Upper lobe of right lung (tissue), 1 donor: ENCODE results near the gene DOP1A. TPM values are rescaled to one million over a fixed set of nuclear protein-coding genes. Genes with fewer than 3 reads are reported as not detected.

Experiments used
- ATAC-seq: fragments of 200-7000 bp; cut with Tn5 transposase; one replicate; pipeline ENCODE4 v1.9.1; 2020; ENCODE audit warnings: mild to moderate bottlenecking, moderate library complexity
- DNase-seq: peaks from one replicate; pipeline ENCODE4 v3.0.0-alpha.2; 2020
- H3K27ac ChIP-seq: fragments of 200-600 bp; one replicate; pipeline ENCODE4 v1.8.0; 2022
- H3K27me3 ChIP-seq: fragments of 200-600 bp; one replicate; pipeline ENCODE4 v1.8.0; 2022; ENCODE audit warnings: mild to moderate bottlenecking
- H3K36me3 ChIP-seq: fragments of 200-600 bp; one replicate; pipeline ENCODE4 v1.8.0; 2022
- H3K4me1 ChIP-seq: fragments of 200-600 bp; one replicate; pipeline ENCODE4 v1.8.0; 2022
- H3K4me3 ChIP-seq: fragments of 200-600 bp; one replicate; pipeline ENCODE4 v1.8.0; 2022; ENCODE audit warnings: mild to moderate bottlenecking
- H3K9me3 ChIP-seq: fragments of 200-600 bp; one replicate; pipeline ENCODE4 v1.8.0; 2022
- intact Hi-C: fragments of 100-400 bp; cut with DNase I; formaldehyde crosslinking; loops from one replicate; pipeline ENCODE4 v1.11.0; 2022
- total RNA-seq: library from RNA; stranded (reverse); fragmentation: NEBNext Ultra II Directional; extraction: Animal tissue kit (Norgen Biotek cat#: 25700); gene quantifications from one replicate; pipeline ENCODE4 v1.2.1, GENCODE V29; 2021
- TF ChIP-seq, protein P1 (sequence below): fragments of 200-600 bp; IDR thresholded peaks from one replicate; pipeline ENCODE4 v1.8.0; 2022; ENCODE audit warnings: antibody characterized with exemption
- donor health status: DM: no; HTN: yes; CAD: no; lungs with severe emphysema.

DOP1A gene
- total RNA-seq, 1 donor from 2014 or later, result 26.4 TPM

DNA sequence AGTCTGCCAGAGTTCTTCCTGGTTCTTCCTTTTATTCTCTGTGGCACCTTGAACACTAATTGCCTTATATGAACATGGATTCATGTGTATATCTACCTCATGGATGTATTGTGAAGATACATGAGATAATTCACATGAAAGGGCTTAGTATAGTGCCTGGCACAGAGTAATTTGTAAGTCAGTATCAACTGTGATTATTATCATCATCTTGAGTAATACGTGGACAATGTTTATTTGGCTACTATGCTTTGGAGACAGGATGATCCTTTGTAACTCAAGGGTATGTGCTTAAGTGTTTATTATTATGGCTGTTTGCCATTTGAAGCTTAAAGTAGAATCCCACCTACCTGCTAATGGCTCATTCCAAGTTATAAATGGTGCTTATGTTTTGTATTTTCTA, 16.0 kb downstream of the DOP1A start:
- no peak overlapping the region for H3K4me3 ChIP-seq
- H3K4me1 ChIP-seq, result no peaks in the 10 kb centered on the region
- no peak overlapping the region for H3K27ac ChIP-seq
- H3K36me3 ChIP-seq, result no peaks in the 10 kb centered on the region
- H3K27me3 ChIP-seq, result no peaks in the 10 kb centered on the region
- no peak for ATAC-seq
- TF ChIP-seq, protein P1, sequence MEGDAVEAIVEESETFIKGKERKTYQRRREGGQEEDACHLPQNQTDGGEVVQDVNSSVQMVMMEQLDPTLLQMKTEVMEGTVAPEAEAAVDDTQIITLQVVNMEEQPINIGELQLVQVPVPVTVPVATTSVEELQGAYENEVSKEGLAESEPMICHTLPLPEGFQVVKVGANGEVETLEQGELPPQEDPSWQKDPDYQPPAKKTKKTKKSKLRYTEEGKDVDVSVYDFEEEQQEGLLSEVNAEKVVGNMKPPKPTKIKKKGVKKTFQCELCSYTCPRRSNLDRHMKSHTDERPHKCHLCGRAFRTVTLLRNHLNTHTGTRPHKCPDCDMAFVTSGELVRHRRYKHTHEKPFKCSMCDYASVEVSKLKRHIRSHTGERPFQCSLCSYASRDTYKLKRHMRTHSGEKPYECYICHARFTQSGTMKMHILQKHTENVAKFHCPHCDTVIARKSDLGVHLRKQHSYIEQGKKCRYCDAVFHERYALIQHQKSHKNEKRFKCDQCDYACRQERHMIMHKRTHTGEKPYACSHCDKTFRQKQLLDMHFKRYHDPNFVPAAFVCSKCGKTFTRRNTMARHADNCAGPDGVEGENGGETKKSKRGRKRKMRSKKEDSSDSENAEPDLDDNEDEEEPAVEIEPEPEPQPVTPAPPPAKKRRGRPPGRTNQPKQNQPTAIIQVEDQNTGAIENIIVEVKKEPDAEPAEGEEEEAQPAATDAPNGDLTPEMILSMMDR, result no peak
- DNase-seq, result no peak
- intact Hi-C loops, result no loop called here
- H3K9me3 ChIP-seq, result no peaks in the 10 kb centered on the region

DNA sequence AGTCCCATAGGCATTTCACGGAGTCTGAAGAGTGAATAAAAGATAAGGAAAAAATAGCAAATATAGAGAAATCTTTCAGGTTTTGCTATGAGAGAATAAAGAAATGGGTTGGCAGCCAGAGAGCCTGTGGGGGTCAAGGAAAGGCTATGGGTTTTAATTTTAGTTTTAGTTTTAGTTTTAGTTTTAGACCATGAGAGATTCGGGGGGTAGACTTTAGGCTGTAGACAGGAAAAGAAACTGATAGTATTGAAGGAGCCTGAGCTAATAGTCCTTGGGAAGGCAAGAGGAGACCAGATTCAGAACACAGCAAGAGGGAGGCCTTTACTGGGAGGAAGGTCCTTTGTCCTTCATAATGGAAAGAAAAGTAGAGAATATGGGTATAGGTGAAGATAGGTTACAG, 19.3 kb downstream of the DOP1A start:
- Histone ChIP-seq H3K36me3 (no peaks in the 10 kb centered on the region), H3K9me3 (no peaks in the 10 kb centered on the region), H3K27me3 (no peaks in the 10 kb centered on the region), H3K4me3 (no peak overlapping the region), H3K27ac (no peak overlapping the region), H3K4me1 (no peaks in the 10 kb centered on the region)
- TF ChIP-seq, protein P1, result no peak
- no peak for ATAC-seq
- intact Hi-C loops, result no loop called here
- no peak for DNase-seq

DNA sequence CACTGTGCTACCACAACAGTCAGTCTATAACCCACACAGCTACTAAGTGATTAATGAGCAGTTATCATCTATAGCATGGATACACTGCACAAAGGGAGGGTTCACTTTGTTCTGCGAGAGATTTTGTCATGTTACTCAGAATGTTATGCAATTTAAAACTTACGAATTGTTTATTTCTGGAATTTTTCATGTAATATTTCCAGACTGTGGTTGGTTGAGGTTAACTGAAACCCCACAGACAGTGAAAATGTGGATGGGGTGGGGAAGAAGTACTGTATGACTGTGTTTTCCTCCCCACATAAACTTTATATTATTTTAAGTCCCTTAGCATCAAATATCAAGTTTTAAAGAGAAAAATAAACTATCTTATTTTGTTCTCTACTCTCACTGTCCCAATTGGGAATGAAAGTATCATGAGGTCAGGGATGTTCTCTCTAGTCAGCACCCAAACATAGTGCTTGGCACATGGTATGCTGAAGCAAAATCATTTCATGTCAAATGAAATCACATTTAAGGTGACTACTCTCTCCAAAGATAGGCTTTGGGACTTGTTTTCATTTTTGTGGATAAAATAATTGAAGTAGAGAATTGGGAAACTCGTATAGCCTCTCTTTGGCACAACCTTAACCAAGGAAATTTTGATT, 25.4 kb downstream of the DOP1A start:
- intact Hi-C loops, result no loop called here
- Histone ChIP-seq H3K36me3 (no peaks in the 10 kb centered on the region), H3K4me1 (peaks cover 4% of the 10 kb centered on the region), H3K4me3 (no peak overlapping the region), H3K27me3 (no peaks in the 10 kb centered on the region), H3K9me3 (no peaks in the 10 kb centered on the region), H3K27ac (no peak overlapping the region)
- TF ChIP-seq, protein P1, result no peak
- ATAC-seq (peak; percentile 45), DNase-seq (no peak)

DNA sequence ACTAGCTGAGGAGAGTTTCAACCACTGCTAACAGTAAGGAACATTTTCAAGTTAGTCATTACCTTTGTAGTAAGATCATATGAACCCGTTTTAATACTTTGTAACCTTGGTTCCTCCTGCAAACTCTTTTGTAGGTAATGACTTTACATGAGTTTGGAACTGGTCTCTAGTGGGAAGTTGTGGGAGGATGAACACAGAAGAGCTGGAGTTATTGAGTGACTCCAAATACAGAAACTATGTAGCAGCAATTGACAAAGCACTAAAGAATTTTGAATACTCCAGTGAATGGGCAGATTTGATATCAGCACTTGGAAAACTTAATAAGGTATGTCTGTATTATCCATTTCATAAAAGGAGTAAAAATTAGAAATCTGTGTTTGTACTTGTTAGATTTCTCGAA, 29.3 kb downstream of the DOP1A start:
- Histone ChIP-seq H3K27ac (no peak overlapping the region), H3K4me1 (peaks cover 4% of the 10 kb centered on the region), H3K4me3 (no peak overlapping the region), H3K36me3 (peaks cover under 1% of the 10 kb centered on the region), H3K27me3 (no peaks in the 10 kb centered on the region), H3K9me3 (no peaks in the 10 kb centered on the region)
- ATAC-seq (no peak), DNase-seq (no peak)
- TF ChIP-seq, protein P1, result no peak
- intact Hi-C loops, result no loop called here

DNA sequence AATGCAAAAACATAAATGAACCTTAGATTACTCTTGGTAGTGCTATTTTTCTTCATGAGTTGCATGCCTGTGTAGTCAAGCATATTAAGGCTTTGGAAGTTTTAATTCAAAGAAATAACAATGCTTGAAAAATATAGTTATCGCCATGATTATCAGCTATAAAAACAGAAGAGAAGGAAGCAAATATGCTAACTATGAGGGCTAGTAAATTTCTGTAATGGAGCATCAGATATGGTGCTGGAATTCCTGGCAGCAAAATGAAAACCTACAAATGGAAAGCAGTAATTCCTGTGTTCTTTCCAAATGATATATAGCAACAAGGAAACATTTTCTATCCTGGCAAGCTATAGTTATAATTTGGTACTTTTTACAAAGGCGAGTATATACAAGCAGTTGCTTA, 29.7 kb downstream of the DOP1A start:
- Histone ChIP-seq H3K4me1 (peaks cover 4% of the 10 kb centered on the region), H3K27me3 (no peaks in the 10 kb centered on the region), H3K36me3 (peaks cover 5% of the 10 kb centered on the region), H3K9me3 (no peaks in the 10 kb centered on the region), H3K4me3 (no peak overlapping the region), H3K27ac (no peak overlapping the region)
- intact Hi-C loops, result no loop called here
- no peak for DNase-seq
- TF ChIP-seq, protein P1, result no peak
- ATAC-seq, result no peak

DNA sequence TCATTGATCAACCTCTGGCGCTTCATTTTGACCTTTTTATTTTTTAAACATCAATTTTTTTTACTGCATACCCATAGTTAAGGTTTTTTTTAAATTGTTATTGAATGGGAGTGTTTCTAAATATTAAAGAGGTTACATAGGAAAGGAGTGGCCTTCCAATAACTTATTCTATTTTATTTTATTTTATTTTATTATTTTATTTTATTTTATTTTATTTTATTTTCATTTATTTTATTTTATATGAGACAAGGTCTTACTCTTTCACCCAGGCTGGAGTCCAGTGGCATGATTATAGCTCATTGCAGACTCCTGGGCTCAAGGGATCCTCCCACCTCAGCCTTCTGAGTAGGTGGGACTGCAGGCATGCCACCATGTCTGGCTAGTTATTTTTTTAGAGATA, 30.2 kb downstream of the DOP1A start:
- DNase-seq (no peak), ATAC-seq (no peak)
- H3K27me3 ChIP-seq, result no peaks in the 10 kb centered on the region
- no peak overlapping the region for H3K4me3 ChIP-seq
- TF ChIP-seq, protein P1, result no peak
- intact Hi-C loops, result no loop called here
- no peaks in the 10 kb centered on the region for H3K9me3 ChIP-seq
- H3K36me3 ChIP-seq, result peaks cover 10% of the 10 kb centered on the region
- H3K4me1 ChIP-seq, result peaks cover 3% of the 10 kb centered on the region
- no peak overlapping the region for H3K27ac ChIP-seq
